H9 (cell line): Measurements from ENCODE around the gene IPO11. TPM values are rescaled to one million over a fixed set of nuclear protein-coding genes. Genes with fewer than 3 reads are reported as not detected.

ENCODE experiments used
- DNase-seq: peaks from one replicate; pipeline ENCODE4 v3.0.0-alpha.2; 2017
- H2AFZ ChIP-seq: one replicate; pipeline ENCODE4 v1.6.1; 2013; ENCODE audit warnings: mild to moderate bottlenecking, low read length, control low read depth, moderate library complexity
- H2AK5ac ChIP-seq: 2 replicates; pipeline ENCODE4 v1.6.1; 2013; ENCODE audit warnings: low read length, control low read depth, mixed read lengths; ENCODE audit not compliant: insufficient read length
- H2BK120ac ChIP-seq: one replicate; pipeline ENCODE4 v1.6.1; 2013; ENCODE audit warnings: low read depth, mild to moderate bottlenecking, low read length, control low read depth, inconsistent platforms; ENCODE audit not compliant: poor library complexity, severe bottlenecking
- H2BK12ac ChIP-seq: 2 replicates; pipeline ENCODE4 v1.6.1; 2013; ENCODE audit warnings: low read length, control low read depth, mixed read lengths, low read depth; ENCODE audit not compliant: insufficient read length
- H2BK15ac ChIP-seq: 2 replicates; pipeline ENCODE4 v1.6.1; 2013; ENCODE audit warnings: low read depth, low read length, control low read depth
- H2BK20ac ChIP-seq: one replicate; pipeline ENCODE4 v1.6.1; 2013; ENCODE audit warnings: low read depth, mild to moderate bottlenecking, low read length, control low read depth, inconsistent platforms; ENCODE audit not compliant: poor library complexity, severe bottlenecking
- H2BK5ac ChIP-seq: 2 replicates; pipeline ENCODE4 v1.6.1; 2013; ENCODE audit warnings: low read length, control low read depth, mixed read lengths; ENCODE audit not compliant: insufficient read length
- H3K14ac ChIP-seq: 2 replicates; pipeline ENCODE4 v1.6.1; 2013; ENCODE audit warnings: low read length, control low read depth; ENCODE audit not compliant: insufficient read depth
- H3K18ac ChIP-seq: 2 replicates; pipeline ENCODE4 v1.6.1; 2013; ENCODE audit warnings: low read depth, mild to moderate bottlenecking, mixed read lengths, low read length, control low read depth; ENCODE audit not compliant: insufficient read length
- H3K23ac ChIP-seq: 2 replicates; pipeline ENCODE4 v1.6.1; 2013; ENCODE audit warnings: low read length, control low read depth, mixed read lengths, low read depth; ENCODE audit not compliant: insufficient read length
- H3K23me2 ChIP-seq: 2 replicates; pipeline ENCODE4 v1.6.1; 2013; ENCODE audit warnings: low read depth, mild to moderate bottlenecking, mixed read lengths, low read length, control low read depth; ENCODE audit not compliant: insufficient read length, poor library complexity, severe bottlenecking
- H3K27ac ChIP-seq: 2 replicates; pipeline ENCODE4 v1.5.1; 2013; ENCODE audit warnings: low read length, control low read depth, mixed read lengths, low read depth; ENCODE audit not compliant: insufficient read length
- H3K27me3 ChIP-seq: 2 replicates; pipeline ENCODE4 v1.6.1; 2013; ENCODE audit warnings: low read length, control low read depth, inconsistent platforms; ENCODE audit not compliant: insufficient read depth
- H3K4ac ChIP-seq: 2 replicates; pipeline ENCODE4 v1.6.1; 2013; ENCODE audit warnings: low read depth, mild to moderate bottlenecking, control low read depth, inconsistent platforms, low read length, moderate library complexity
- H3K4me1 ChIP-seq: 2 replicates; pipeline ENCODE4 v1.6.1; 2013; ENCODE audit warnings: low read length, control low read depth, inconsistent platforms; ENCODE audit not compliant: insufficient read depth
- H3K4me2 ChIP-seq: 2 replicates; pipeline ENCODE4 v1.6.1; 2013; ENCODE audit warnings: low read length, control low read depth, mixed read lengths; ENCODE audit not compliant: insufficient read length, insufficient read depth
- H3K56ac ChIP-seq: 2 replicates; pipeline ENCODE4 v1.6.1; 2013; ENCODE audit warnings: low read depth, mild to moderate bottlenecking, mixed read lengths, low read length, control low read depth; ENCODE audit not compliant: insufficient read length
- H3K79me1 ChIP-seq: 2 replicates; pipeline ENCODE4 v1.6.1; 2013; ENCODE audit warnings: low read depth, mild to moderate bottlenecking, moderate library complexity, low read length, control low read depth, inconsistent platforms; ENCODE audit not compliant: insufficient read depth, poor library complexity, severe bottlenecking
- H3K79me2 ChIP-seq: 2 replicates; pipeline ENCODE4 v1.6.1; 2013; ENCODE audit warnings: low read length, control low read depth, inconsistent platforms; ENCODE audit not compliant: insufficient read depth
- H3K9ac ChIP-seq: 2 replicates; pipeline ENCODE4 v1.6.1; 2013; ENCODE audit warnings: low read length, control low read depth, mixed read lengths; ENCODE audit not compliant: insufficient read length; ENCODE audit errors: extremely low read depth
- H3K9me3 ChIP-seq: one replicate; pipeline ENCODE4 v1.6.1; 2013; ENCODE audit warnings: low read depth, low read length, inconsistent platforms; ENCODE audit not compliant: control insufficient read depth
- H3T11ph ChIP-seq: one replicate; pipeline ENCODE4 v1.6.1; 2013; ENCODE audit warnings: mild to moderate bottlenecking, low read length, control low read depth, inconsistent platforms
- H4K20me1 ChIP-seq: one replicate; pipeline ENCODE4 v1.6.1; 2013; ENCODE audit not compliant: control insufficient read depth, insufficient read length, insufficient read depth
- H4K5ac ChIP-seq: 2 replicates; pipeline ENCODE4 v1.6.1; 2013; ENCODE audit warnings: low read depth, mild to moderate bottlenecking, mixed read lengths, low read length, control low read depth; ENCODE audit not compliant: insufficient read length
- H4K8ac ChIP-seq: replicated peaks from 2 replicates; pipeline ENCODE4 v1.6.1; 2013; ENCODE audit warnings: low read length, control low read depth, mixed read lengths, low read depth; ENCODE audit not compliant: insufficient read length
- H4K91ac ChIP-seq: 2 replicates; pipeline ENCODE4 v1.6.1; 2013; ENCODE audit warnings: low read depth, mild to moderate bottlenecking, moderate library complexity, mixed read lengths, low read length, control low read depth; ENCODE audit not compliant: insufficient read length
- H3K27ac Mint-ChIP-seq, 3 experiments: 2 replicates in 2 of 3; 3 replicates in 1 of 3; pipeline ENCODE4 v1.8.0; 2020 to 2021; ENCODE audit warnings: mixed read lengths in 3 of 3, mild to moderate bottlenecking in 1 of 3, moderate library complexity in 1 of 3
- H3K27me3 Mint-ChIP-seq: 2 replicates; pipeline ENCODE4 v1.8.0; 2021; ENCODE audit warnings: low read depth, mild to moderate bottlenecking, moderate library complexity, mixed read lengths
- H3K36me3 Mint-ChIP-seq, 3 experiments: 2 replicates in 2 of 3; 3 replicates in 1 of 3; pipeline ENCODE4 v1.8.0; 2020 to 2021; ENCODE audit warnings: low read depth in 3 of 3, mixed read lengths in 3 of 3; ENCODE audit not compliant: insufficient read depth in 1 of 3
- H3K4me1 Mint-ChIP-seq, 2 experiments: 2 replicates each; pipeline ENCODE4 v1.8.0; 2020; ENCODE audit warnings: mixed read lengths in 2 of 2
- H3K4me3 Mint-ChIP-seq, 2 experiments: 2 replicates in 1 of 2; 3 replicates in 1 of 2; pipeline ENCODE4 v1.8.0; 2020 to 2021; ENCODE audit warnings: mild to moderate bottlenecking in 2 of 2, mixed read lengths in 2 of 2, moderate library complexity in 1 of 2
- H3K9me3 Mint-ChIP-seq, 2 experiments: 2 replicates in 1 of 2; 3 replicates in 1 of 2; pipeline ENCODE4 v1.8.0; 2020; ENCODE audit warnings: mild to moderate bottlenecking in 2 of 2, mixed read lengths in 2 of 2, moderate library complexity in 1 of 2
- CTCF ChIP-seq: fragments of 200-600 bp; sonication (generic); conservative IDR thresholded peaks from 3 replicates; pipeline ENCODE4 v1.8.0; 2021; ENCODE audit warnings: antibody characterized with exemption, mild to moderate bottlenecking
- WGBS: extraction: QIAGEN DNeasy Blood & Tissue Kit; methylation state at CpG from one replicate; pipeline ENCODE4 v1.1.7; 2013; ENCODE audit warnings: missing lambda C conversion rate, low lambda C conversion rate, mixed read lengths; ENCODE audit not compliant: insufficient read length; ENCODE audit errors: extremely low coverage; 5-methylcytosine and 5-hydroxymethylcytosine counted together
- total RNA-seq: library from RNA; stranded (reverse); gene quantifications from 2 replicates; pipeline ENCODE4 v1.2.1, GENCODE V29; 2021

Gene IPO11
- total RNA-seq, 1 experiment from 2014 or later: 63.0 TPM

DNA sequence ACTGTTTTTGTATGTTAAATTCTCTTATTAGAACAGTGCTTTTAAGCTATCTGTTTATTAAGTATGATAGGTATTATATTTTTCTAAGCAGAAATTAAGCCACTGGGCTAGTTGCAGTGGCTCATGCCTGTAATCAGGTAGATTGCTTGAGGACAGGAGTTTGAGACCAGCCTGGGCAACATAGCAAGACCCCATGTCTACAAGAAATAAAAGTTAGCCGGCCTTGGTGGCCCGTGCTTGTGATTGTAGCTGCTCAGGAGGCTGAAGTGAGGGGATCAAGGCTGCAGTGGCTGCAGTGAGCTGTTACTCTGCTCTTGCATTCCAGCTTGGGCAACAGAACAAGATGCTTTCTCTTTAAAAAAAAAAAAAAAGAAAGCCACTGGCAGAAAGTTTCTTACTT, 121.0 kb downstream of the IPO11 start:
- Histone ChIP-seq H2BK15ac (no peak overlapping the region), H2BK12ac (no peak overlapping the region), H3K4ac (no peak overlapping the region), H2BK5ac (no peak overlapping the region), H2BK20ac (no peak overlapping the region), H3K27me3 (no peaks in the 10 kb centered on the region), H4K20me1 (no peaks in the 10 kb centered on the region), H2AK5ac (no peak overlapping the region), H3T11ph (no peak overlapping the region), H3K23me2 (no peaks in the 10 kb centered on the region), H3K79me2 (no peaks in the 10 kb centered on the region), H4K91ac (no peak overlapping the region), H3K18ac (no peak overlapping the region), H3K9me3 (no peaks in the 10 kb centered on the region), H3K9ac (no peak overlapping the region), H3K4me2 (no peak overlapping the region), H3K56ac (no peak overlapping the region), H2AFZ (no peak overlapping the region), H3K23ac (no peak overlapping the region), H3K27ac (no peak overlapping the region), H3K4me1 (no peaks in the 10 kb centered on the region), H2BK120ac (no peak overlapping the region), H3K79me1 (no peaks in the 10 kb centered on the region), H3K14ac (no peak overlapping the region), H4K5ac (no peak overlapping the region), H4K8ac (no peak overlapping the region)
- H3K36me3 Mint-ChIP-seq: peaks cover 3 to 19% (median 7%) of the 10 kb centered on the region in 3 experiments; a peak in 5 of 7 replicates
- no peaks in the 10 kb centered on the region for H3K4me1 Mint-ChIP-seq
- WGBS: no CpG with 5 or more reads among the region's 2 CpGs
- H3K27me3 Mint-ChIP-seq: no peaks in the 10 kb centered on the region
- H3K9me3 Mint-ChIP-seq: no peaks in the 10 kb centered on the region; a peak in 1 of 5 replicates
- TF ChIP-seq CTCF: no peak
- no peak overlapping the region for H3K27ac Mint-ChIP-seq
- DNase-seq: no peak
- no peak overlapping the region for H3K4me3 Mint-ChIP-seq
